ENCODE results near the gene SYT7. TPM values are rescaled to one million over a fixed set of nuclear protein-coding genes. Genes with fewer than 3 reads are reported as not detected.

Gene SYT7
- total and polyA plus RNA-seq, 4 donors = 2.1 to 114 (median 30.8) TPM

DNA sequence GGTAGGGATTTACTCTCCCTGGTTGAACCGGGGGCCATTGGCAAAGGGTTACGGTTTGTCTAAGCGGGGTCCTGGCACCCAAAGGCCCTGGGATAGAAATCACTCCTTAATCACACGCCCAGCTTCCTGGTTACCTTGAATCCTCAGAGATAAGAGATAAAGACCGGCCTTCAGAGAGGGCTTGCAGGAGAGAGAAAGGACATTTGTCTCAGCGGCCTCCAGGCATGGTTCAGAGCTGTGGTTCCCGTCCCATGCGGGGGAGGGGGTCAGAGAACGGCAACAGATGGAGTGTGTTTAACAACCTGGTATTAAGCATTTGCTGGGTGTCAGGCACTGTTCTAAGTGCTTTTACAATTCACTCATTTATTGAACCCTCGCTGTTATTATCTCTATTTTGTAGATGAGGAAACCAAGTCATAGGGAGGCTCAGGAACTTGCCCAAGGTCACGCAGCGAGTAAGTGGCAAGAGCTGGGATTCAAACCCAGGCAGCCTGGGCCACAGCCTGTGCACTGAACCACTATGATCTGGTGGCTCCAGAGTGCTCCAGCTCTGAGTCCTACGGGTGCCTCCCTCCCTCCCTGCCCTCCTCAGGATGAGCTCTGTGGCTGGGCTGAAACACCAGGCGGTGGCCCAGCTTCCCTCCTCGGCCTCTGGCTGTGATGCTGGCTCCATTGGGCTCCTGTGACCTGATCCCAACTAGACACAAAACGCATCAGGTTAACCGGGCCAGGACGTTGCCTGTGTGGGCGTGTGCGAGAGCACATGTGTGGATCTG lies 53.7 kb downstream of the SYT7 start:
- DNase-seq (ENCODE audit: low spot score) = no peak
- WGBS = 83% methylated on average over 20 of the region's 20 CpGs

DNA sequence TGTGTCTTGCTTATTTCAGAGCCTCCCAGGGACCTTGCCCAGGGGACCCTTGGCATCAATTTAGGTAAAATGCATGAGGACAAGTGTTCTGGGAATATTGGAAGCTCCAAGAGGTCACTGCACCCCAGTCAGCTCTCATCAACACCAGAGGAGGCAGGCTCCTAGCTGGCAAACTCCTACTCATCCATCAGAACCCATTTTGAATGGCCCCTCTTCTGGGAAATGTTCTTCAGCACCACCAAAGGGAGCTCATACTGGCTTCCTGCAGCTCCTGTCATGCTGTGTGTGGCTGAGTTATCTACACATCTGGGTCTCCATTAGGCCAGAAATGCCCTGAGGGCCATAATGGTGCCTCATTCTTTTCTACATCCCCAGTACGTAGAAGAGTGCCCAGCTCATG lies 54.6 kb downstream of the SYT7 start:
- no peaks in the 10 kb centered on the region for H3K27me3 ChIP-seq (ENCODE audit: control insufficient read depth in 4 of 4, insufficient read depth in 4 of 4, low read length in 3 of 4)
- no peak overlapping the region for H3K4me3 ChIP-seq (ENCODE audit: low read depth in 1 of 3, low read length in 3 of 3)
- no peaks in the 10 kb centered on the region for H3K9me3 ChIP-seq (ENCODE audit: control insufficient read depth in 4 of 4, low read length in 3 of 4)
- no peak overlapping the region for H3K27ac ChIP-seq (ENCODE audit: low read depth in 1 of 2, low read length in 2 of 2)
- 100% methylated on average over 1 of the region's 1 CpG for WGBS
- H3K4me1 ChIP-seq (ENCODE audit: control insufficient read depth in 4 of 4, insufficient read depth in 4 of 4, low read length in 3 of 4) = peaks cover 17 to 43% (median 27%) of the 10 kb centered on the region in 4 donors
- DNase-seq (ENCODE audit: low spot score) = no peak
- H3K36me3 ChIP-seq (ENCODE audit: control insufficient read depth in 4 of 4, insufficient read depth in 3 of 4, low read depth in 1 of 4, low read length in 3 of 4) = peaks cover 5 to 47% (median 29%) of the 10 kb centered on the region in 4 donors
- no peak overlapping the region for H3K9ac ChIP-seq (ENCODE audit: low read depth in 1 of 2, low read length in 2 of 2)
- TF ChIP-seq RXRA (IDR thresholded peaks at IDR 0.05) (no peak), NR2F2 (IDR thresholded peaks at IDR 0.05) (no peak), YY1 (IDR thresholded peaks at IDR 0.05) (no peak), RAD21 (IDR thresholded peaks at IDR 0.05) (no peak), ZBTB33 (IDR thresholded peaks at IDR 0.05) (no peak), MAX (IDR thresholded peaks at IDR 0.05) (no peak), SP1 (IDR thresholded peaks at IDR 0.05) (no peak), JUND (IDR thresholded peaks at IDR 0.05) (no peak), TAF1 (conservative IDR thresholded peaks at IDR 0.05) (no peak)
- TF ChIP-seq, protein P1, sequence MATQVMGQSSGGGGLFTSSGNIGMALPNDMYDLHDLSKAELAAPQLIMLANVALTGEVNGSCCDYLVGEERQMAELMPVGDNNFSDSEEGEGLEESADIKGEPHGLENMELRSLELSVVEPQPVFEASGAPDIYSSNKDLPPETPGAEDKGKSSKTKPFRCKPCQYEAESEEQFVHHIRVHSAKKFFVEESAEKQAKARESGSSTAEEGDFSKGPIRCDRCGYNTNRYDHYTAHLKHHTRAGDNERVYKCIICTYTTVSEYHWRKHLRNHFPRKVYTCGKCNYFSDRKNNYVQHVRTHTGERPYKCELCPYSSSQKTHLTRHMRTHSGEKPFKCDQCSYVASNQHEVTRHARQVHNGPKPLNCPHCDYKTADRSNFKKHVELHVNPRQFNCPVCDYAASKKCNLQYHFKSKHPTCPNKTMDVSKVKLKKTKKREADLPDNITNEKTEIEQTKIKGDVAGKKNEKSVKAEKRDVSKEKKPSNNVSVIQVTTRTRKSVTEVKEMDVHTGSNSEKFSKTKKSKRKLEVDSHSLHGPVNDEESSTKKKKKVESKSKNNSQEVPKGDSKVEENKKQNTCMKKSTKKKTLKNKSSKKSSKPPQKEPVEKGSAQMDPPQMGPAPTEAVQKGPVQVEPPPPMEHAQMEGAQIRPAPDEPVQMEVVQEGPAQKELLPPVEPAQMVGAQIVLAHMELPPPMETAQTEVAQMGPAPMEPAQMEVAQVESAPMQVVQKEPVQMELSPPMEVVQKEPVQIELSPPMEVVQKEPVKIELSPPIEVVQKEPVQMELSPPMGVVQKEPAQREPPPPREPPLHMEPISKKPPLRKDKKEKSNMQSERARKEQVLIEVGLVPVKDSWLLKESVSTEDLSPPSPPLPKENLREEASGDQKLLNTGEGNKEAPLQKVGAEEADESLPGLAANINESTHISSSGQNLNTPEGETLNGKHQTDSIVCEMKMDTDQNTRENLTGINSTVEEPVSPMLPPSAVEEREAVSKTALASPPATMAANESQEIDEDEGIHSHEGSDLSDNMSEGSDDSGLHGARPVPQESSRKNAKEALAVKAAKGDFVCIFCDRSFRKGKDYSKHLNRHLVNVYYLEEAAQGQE (IDR thresholded peaks at IDR 0.05) = no peak

More for the DNA sequence above, 53.7 kb downstream of the SYT7 start:
- Histone ChIP-seq H3K36me3 (ENCODE audit: control insufficient read depth in 4 of 4, insufficient read depth in 3 of 4, low read depth in 1 of 4, low read length in 3 of 4) (peaks cover 5 to 41% (median 23%) of the 10 kb centered on the region in 4 donors), H3K9me3 (ENCODE audit: control insufficient read depth in 4 of 4, low read length in 3 of 4) (no peaks in the 10 kb centered on the region), H3K4me1 (ENCODE audit: control insufficient read depth in 4 of 4, insufficient read depth in 4 of 4, low read length in 3 of 4) (peaks cover 19 to 51% (median 36%) of the 10 kb centered on the region in 4 donors), H3K27ac (ENCODE audit: low read depth in 1 of 2, low read length in 2 of 2) (no peak overlapping the region), H3K4me3 (ENCODE audit: low read depth in 1 of 3, low read length in 3 of 3) (no peak overlapping the region), H3K9ac (ENCODE audit: low read depth in 1 of 2, low read length in 2 of 2) (no peak overlapping the region), H3K27me3 (ENCODE audit: control insufficient read depth in 4 of 4, insufficient read depth in 4 of 4, low read length in 3 of 4) (no peaks in the 10 kb centered on the region)
- no peak for TF ChIP-seq GABPA (IDR thresholded peaks at IDR 0.05 in 1 of 2, conservative IDR thresholded peaks at IDR 0.05 in 1 of 2)
- TF ChIP-seq HNF4A (conservative IDR thresholded peaks at IDR 0.05) = no peak
- no peak for TF ChIP-seq MAX (IDR thresholded peaks at IDR 0.05)
- no peak for TF ChIP-seq JUND (IDR thresholded peaks at IDR 0.05)
- no peak for TF ChIP-seq YY1 (IDR thresholded peaks at IDR 0.05)
- no peak for TF ChIP-seq TAF1 (conservative IDR thresholded peaks at IDR 0.05)
- TF ChIP-seq ZBTB33 (IDR thresholded peaks at IDR 0.05) = no peak
- TF ChIP-seq, protein P1 (IDR thresholded peaks at IDR 0.05) = no peak
- TF ChIP-seq FOXA2 (IDR thresholded peaks at IDR 0.05) = no peak
- TF ChIP-seq EGR1 (IDR thresholded peaks at IDR 0.05; ENCODE audit: low read depth in 2 of 2) = no peak
- no peak for TF ChIP-seq RXRA (IDR thresholded peaks at IDR 0.05)

Measured in liver (tissue), 9 donors.